Left ventricle myocardium inferior (tissue), 1 donor: ENCODE results near the gene AP3B2. TPM values are rescaled to one million over a fixed set of nuclear protein-coding genes. Genes with fewer than 3 reads are reported as not detected.
A peak's percentile ranks its signal among the peaks of the same experiment; 100 is the strongest.

Experiments
- DNase-seq: peaks from one replicate; pipeline ENCODE4 v3.0.0-alpha.2; 2020
- H3K27ac ChIP-seq: fragments of 200-600 bp; replicated peaks from 2 replicates; pipeline ENCODE4 v1.8.0; 2021
- H3K27me3 ChIP-seq: fragments of 200-600 bp; 2 replicates; pipeline ENCODE4 v1.8.0; 2021; ENCODE audit warnings: low read depth
- H3K36me3 ChIP-seq: fragments of 200-600 bp; 2 replicates; pipeline ENCODE4 v1.8.0; 2021
- H3K4me1 ChIP-seq: fragments of 200-600 bp; 2 replicates; pipeline ENCODE4 v1.8.0; 2021
- H3K4me3 ChIP-seq: fragments of 200-600 bp; 2 replicates; pipeline ENCODE4 v1.8.0; 2021; ENCODE audit warnings: mild to moderate bottlenecking, moderate library complexity
- H3K9me3 ChIP-seq: fragments of 200-600 bp; replicated peaks from 2 replicates; pipeline ENCODE4 v1.8.0; 2021
- CTCF ChIP-seq: fragments of 200-600 bp; IDR thresholded peaks from 2 replicates; pipeline ENCODE4 v1.8.0; 2021; ENCODE audit warnings: antibody characterized with exemption, mild to moderate bottlenecking, borderline replicate concordance
- intact Hi-C: fragments of 100-400 bp; cut with micrococcal nuclease; formaldehyde crosslinking; loops from one replicate; pipeline ENCODE4 v1.11.0; 2022
- total RNA-seq: library from RNA; stranded (reverse); fragmentation: NEBNext Ultra II Directional; extraction: Animal tissue kit (Norgen Biotek cat#: 25700); gene quantifications from one replicate; pipeline ENCODE4 v1.2.1, GENCODE V29; 2021
- donor health status: DM: no; HTN: yes; CAD: no; lungs with severe emphysema.

The AP3B2 gene
- total RNA-seq, 1 donor from 2014 or later = 0.80 TPM

- no peak for DNase-seq
- intact Hi-C loops = no loop called here
Observed at GRCh38 chr15:82621970-82622369, 87.7 kb downstream of the AP3B2 start.

GRCh38 chr15:82613747-82614146 lies 95.9 kb downstream of the AP3B2 start:
- TF ChIP-seq CTCF = no peak

More at GRCh38 chr15:82621970-82622369, 87.7 kb downstream of the AP3B2 start:
- Histone ChIP-seq H3K4me1 (no peaks in the 10 kb centered on the region), H3K27me3 (peaks cover 12% of the 10 kb centered on the region), H3K36me3 (no peaks in the 10 kb centered on the region), H3K9me3 (no peaks in the 10 kb centered on the region), H3K27ac (no peak overlapping the region), H3K4me3 (no peak overlapping the region)
- TF ChIP-seq CTCF = peak; percentile 12

GRCh38 chr15:82611348-82611747 lies 98.3 kb downstream of the AP3B2 start:
- TF ChIP-seq CTCF = no peak
- intact Hi-C loops = no loop called here
- no peaks in the 10 kb centered on the region for H3K9me3 ChIP-seq
- H3K27me3 ChIP-seq = no peaks in the 10 kb centered on the region
- DNase-seq = no peak
- H3K27ac ChIP-seq = no peak overlapping the region
- H3K36me3 ChIP-seq = no peaks in the 10 kb centered on the region
- no peaks in the 10 kb centered on the region for H3K4me1 ChIP-seq
- no peak overlapping the region for H3K4me3 ChIP-seq

More at GRCh38 chr15:82613747-82614146, 95.9 kb downstream of the AP3B2 start:
- Histone ChIP-seq H3K4me3 (no peak overlapping the region), H3K36me3 (no peaks in the 10 kb centered on the region), H3K27ac (no peak overlapping the region), H3K4me1 (no peaks in the 10 kb centered on the region), H3K9me3 (no peaks in the 10 kb centered on the region), H3K27me3 (no peaks in the 10 kb centered on the region)
- no peak for DNase-seq
- intact Hi-C loops = no loop called here

Other genes starting within 250 kb of the AP3B2 start
- 800 TPM for gene RPS17, start 169.4 kb downstream of the AP3B2 start, total RNA-seq
- gene CPEB1, start 62.5 kb downstream of the AP3B2 start, total RNA-seq = 1.6 TPM
- 108 TPM for gene FSD2, start 96.2 kb upstream of the AP3B2 start, total RNA-seq
- gene WHAMM, start 99.8 kb upstream of the AP3B2 start, total RNA-seq = 5.4 TPM
- 48.5 TPM for gene HOMER2, start 242.8 kb upstream of the AP3B2 start, total RNA-seq